DND-41 (cell line): ENCODE measurements around the gene COL25A1.
"Not testable (repeated sequence)": the region's sequence is repeated elsewhere in the genome, so short reads cannot be mapped to it uniquely, and the experiment has no call there.

Source experiments
- ATAC-seq: fragments of 200-7000 bp; cut with Tn5 transposase; 3 replicates; pipeline ENCODE4 v1.9.1; 2021; ENCODE audit warnings: low read depth; ENCODE audit not compliant: insufficient read depth
- DNase-seq: peaks from one replicate; pipeline ENCODE4 v3.0.0-alpha.2; 2020
- H2AFZ ChIP-seq: 2 replicates; pipeline ENCODE4 v1.6.0; 2012; ENCODE audit warnings: low read depth, low read length
- H3K27ac ChIP-seq: 2 replicates; pipeline ENCODE4 v1.5.1; 2012; ENCODE audit warnings: low read length, inconsistent platforms
- H3K27me3 ChIP-seq: fragments of 200-600 bp; sonication (generic); 2 replicates; pipeline ENCODE4 v1.6.0; 2012; ENCODE audit warnings: low read length, mild to moderate bottlenecking, inconsistent platforms; ENCODE audit not compliant: insufficient read depth, poor library complexity
- H3K36me3 ChIP-seq: 2 replicates; pipeline ENCODE4 v1.5.1; 2012; ENCODE audit warnings: low read length, inconsistent platforms; ENCODE audit not compliant: insufficient read depth
- H3K4me1 ChIP-seq: 2 replicates; pipeline ENCODE4 v1.5.1; 2012; ENCODE audit warnings: mild to moderate bottlenecking, low read length; ENCODE audit not compliant: insufficient read depth
- H3K4me2 ChIP-seq: 2 replicates; pipeline ENCODE4 v1.6.0; 2012; ENCODE audit warnings: mild to moderate bottlenecking, moderate library complexity, low read length, inconsistent platforms; ENCODE audit not compliant: insufficient read depth
- H3K4me3 ChIP-seq, 2 experiments: fragments of 200-600 bp in 1 of 2; shearing (Covaris generic) in 1 of 2; 2 replicates each; pipeline ENCODE4 v1.5.1; 2012 to 2016; ENCODE audit warnings: inconsistent platforms in 2 of 2, low read length in 2 of 2, mild to moderate bottlenecking in 2 of 2, low read depth in 1 of 2, moderate library complexity in 1 of 2
- H3K79me2 ChIP-seq: 2 replicates; pipeline ENCODE4 v1.6.0; 2012; ENCODE audit warnings: low read length, inconsistent platforms; ENCODE audit not compliant: insufficient read depth
- H3K9ac ChIP-seq: 2 replicates; pipeline ENCODE4 v1.6.0; 2012; ENCODE audit warnings: low read depth, mild to moderate bottlenecking, inconsistent platforms, low read length, moderate library complexity
- H3K9me3 ChIP-seq: 2 replicates; pipeline ENCODE4 v1.5.1; 2012; ENCODE audit warnings: low read length, moderate library complexity, mild to moderate bottlenecking, inconsistent platforms; ENCODE audit not compliant: insufficient read depth, severe bottlenecking
- H4K20me1 ChIP-seq: 2 replicates; pipeline ENCODE4 v1.6.0; 2012; ENCODE audit warnings: low read length; ENCODE audit not compliant: insufficient read depth
- CTCF ChIP-seq: IDR thresholded peaks from 2 replicates; pipeline ENCODE4 v1.5.1; 2012; ENCODE audit warnings: borderline replicate concordance, low read length, moderate library complexity, mild to moderate bottlenecking; ENCODE audit not compliant: poor library complexity, severe bottlenecking; ENCODE audit errors: extremely low read depth
- EZH2 ChIP-seq: IDR thresholded peaks from 3 replicates; pipeline ENCODE4 v1.6.1; 2012; ENCODE audit warnings: borderline replicate concordance, low read depth, mild to moderate bottlenecking, moderate library complexity, low read length, inconsistent platforms; ENCODE audit not compliant: severe bottlenecking

The COL25A1 gene

GRCh38 chr4:109077505-109077904 lies 225.0 kb downstream of the COL25A1 start:
- Histone ChIP-seq H3K4me3 (no peak overlapping the region), H3K9ac (no peak overlapping the region), H3K4me2 (no peak overlapping the region), H3K9me3 (no peaks in the 10 kb centered on the region), H4K20me1 (no peaks in the 10 kb centered on the region), H2AFZ (no peak overlapping the region), H3K36me3 (no peaks in the 10 kb centered on the region), H3K27ac (no peak overlapping the region), H3K79me2 (no peaks in the 10 kb centered on the region), H3K4me1 (no peaks in the 10 kb centered on the region), H3K27me3 (no peaks in the 10 kb centered on the region)
- ATAC-seq (no peak), DNase-seq (no peak)
- no peak for TF ChIP-seq CTCF
- no peak for TF ChIP-seq EZH2

GRCh38 chr4:109076709-109077108 lies 225.7 kb downstream of the COL25A1 start:
- not testable (repeated sequence) for H4K20me1 ChIP-seq, H3K9ac ChIP-seq, H3K4me1 ChIP-seq, H3K4me3 ChIP-seq, H3K79me2 ChIP-seq, DNase-seq, H2AFZ ChIP-seq, H3K36me3 ChIP-seq, H3K27me3 ChIP-seq, H3K9me3 ChIP-seq, ATAC-seq, H3K4me2 ChIP-seq, H3K27ac ChIP-seq

- ATAC-seq (no peak), DNase-seq (no peak)
- H3K27ac ChIP-seq: no peak overlapping the region
- H4K20me1 ChIP-seq: no peaks in the 10 kb centered on the region
- no peak overlapping the region for H3K4me3 ChIP-seq
- H3K36me3 ChIP-seq: no peaks in the 10 kb centered on the region
- H3K9ac ChIP-seq: no peak overlapping the region
- H2AFZ ChIP-seq: no peak overlapping the region
- TF ChIP-seq CTCF (no peak), EZH2 (no peak)
- no peaks in the 10 kb centered on the region for H3K4me1 ChIP-seq
- H3K79me2 ChIP-seq: no peaks in the 10 kb centered on the region
- H3K9me3 ChIP-seq: no peaks in the 10 kb centered on the region
- no peaks in the 10 kb centered on the region for H3K27me3 ChIP-seq
- no peak overlapping the region for H3K4me2 ChIP-seq
Observed at GRCh38 chr4:109075621-109076020, 226.8 kb downstream of the COL25A1 start.

GRCh38 chr4:109072595-109072994 lies 229.9 kb downstream of the COL25A1 start:
- Histone ChIP-seq H4K20me1 (no peaks in the 10 kb centered on the region), H3K36me3 (no peaks in the 10 kb centered on the region), H2AFZ (no peak overlapping the region), H3K27me3 (no peaks in the 10 kb centered on the region), H3K4me1 (no peaks in the 10 kb centered on the region), H3K4me2 (no peak overlapping the region), H3K9ac (no peak overlapping the region), H3K9me3 (no peaks in the 10 kb centered on the region), H3K79me2 (no peaks in the 10 kb centered on the region), H3K27ac (no peak overlapping the region), H3K4me3 (no peak overlapping the region)
- DNase-seq (no peak), ATAC-seq (peak; percentile 14; the same call in 1 of the 3 replicates)
- TF ChIP-seq CTCF (no peak), EZH2 (no peak)

GRCh38 chr4:109070677-109071076 lies 231.8 kb downstream of the COL25A1 start:
- not testable (repeated sequence) for ATAC-seq, H3K27ac ChIP-seq, H3K4me2 ChIP-seq, H2AFZ ChIP-seq, H3K4me1 ChIP-seq, H3K79me2 ChIP-seq, H3K9me3 ChIP-seq, DNase-seq, H3K4me3 ChIP-seq, H3K27me3 ChIP-seq, H3K36me3 ChIP-seq, H4K20me1 ChIP-seq, H3K9ac ChIP-seq
